ENCODE measurements around the gene ADD1. TPM values are rescaled to one million over a fixed set of nuclear protein-coding genes. Genes with fewer than 3 reads are reported as not detected.

Gene ADD1
- polyA plus RNA-seq, 1 donor (not counting 4 experiments of a cell fraction or from before 2014, with no cell fraction given) = 109 TPM

DNA sequence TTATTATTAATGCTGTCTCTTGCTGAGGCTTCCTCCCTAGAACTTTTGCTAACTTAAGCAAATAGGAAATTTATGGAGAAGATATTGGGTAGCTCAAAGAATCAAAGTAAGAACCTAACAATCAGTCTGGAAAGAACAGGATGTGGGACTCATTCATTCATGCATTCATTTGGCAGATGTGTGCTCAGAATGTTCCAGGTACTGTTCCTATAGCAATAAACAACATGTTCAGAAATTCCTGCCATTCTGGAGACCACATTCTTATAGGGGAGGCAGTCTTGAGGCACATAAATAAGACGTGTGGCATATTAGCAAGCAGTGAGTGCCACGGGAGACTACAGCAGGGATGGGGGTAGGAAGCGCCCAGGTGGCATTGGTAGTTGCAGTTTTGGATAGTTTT is 124.7 kb downstream of the ADD1 start:
- no peak for FAIRE-seq
- Histone ChIP-seq H3K9me1 (ENCODE audit: control insufficient read depth, extremely low read depth, insufficient read depth, low read length) (no peaks in the 10 kb centered on the region), H3K9ac (ENCODE audit: control insufficient read depth, extremely low read depth, insufficient read depth, low read length) (no peak overlapping the region), H2AFZ (ENCODE audit: control insufficient read depth, low read length) (no peak overlapping the region), H3K4me2 (ENCODE audit: control insufficient read depth, extremely low read depth, insufficient read depth, low read depth, low read length) (no peak overlapping the region), H3K27ac (ENCODE audit: control insufficient read depth, insufficient read depth, low read length) (no peak overlapping the region), H3K27me3 (ENCODE audit: control insufficient read depth, extremely low read depth, insufficient read depth, low read length) (no peaks in the 10 kb centered on the region), H4K20me1 (ENCODE audit: control insufficient read depth, extremely low read depth, insufficient read depth, low read length) (no peaks in the 10 kb centered on the region), H3K4me1 (ENCODE audit: control insufficient read depth, extremely low read depth, insufficient read depth, low read length) (peaks cover 5% of the 10 kb centered on the region), H3K79me2 (ENCODE audit: control insufficient read depth, insufficient read depth, low read length) (peaks cover 6% of the 10 kb centered on the region), H3K4me3 (ENCODE audit: control insufficient read depth in 2 of 3, extremely low read depth in 1 of 3, insufficient read depth in 2 of 3, low read depth in 1 of 3, low read length in 3 of 3) (no peak overlapping the region), H3K36me3 (ENCODE audit: control insufficient read depth in 2 of 2, extremely low read depth in 1 of 2, insufficient read depth in 2 of 2, low read length in 2 of 2) (no peaks in the 10 kb centered on the region), H3K9me3 (ENCODE audit: control insufficient read depth, low read depth, low read length) (no peaks in the 10 kb centered on the region)
- TF ChIP-seq, protein P1, sequence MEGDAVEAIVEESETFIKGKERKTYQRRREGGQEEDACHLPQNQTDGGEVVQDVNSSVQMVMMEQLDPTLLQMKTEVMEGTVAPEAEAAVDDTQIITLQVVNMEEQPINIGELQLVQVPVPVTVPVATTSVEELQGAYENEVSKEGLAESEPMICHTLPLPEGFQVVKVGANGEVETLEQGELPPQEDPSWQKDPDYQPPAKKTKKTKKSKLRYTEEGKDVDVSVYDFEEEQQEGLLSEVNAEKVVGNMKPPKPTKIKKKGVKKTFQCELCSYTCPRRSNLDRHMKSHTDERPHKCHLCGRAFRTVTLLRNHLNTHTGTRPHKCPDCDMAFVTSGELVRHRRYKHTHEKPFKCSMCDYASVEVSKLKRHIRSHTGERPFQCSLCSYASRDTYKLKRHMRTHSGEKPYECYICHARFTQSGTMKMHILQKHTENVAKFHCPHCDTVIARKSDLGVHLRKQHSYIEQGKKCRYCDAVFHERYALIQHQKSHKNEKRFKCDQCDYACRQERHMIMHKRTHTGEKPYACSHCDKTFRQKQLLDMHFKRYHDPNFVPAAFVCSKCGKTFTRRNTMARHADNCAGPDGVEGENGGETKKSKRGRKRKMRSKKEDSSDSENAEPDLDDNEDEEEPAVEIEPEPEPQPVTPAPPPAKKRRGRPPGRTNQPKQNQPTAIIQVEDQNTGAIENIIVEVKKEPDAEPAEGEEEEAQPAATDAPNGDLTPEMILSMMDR (optimal IDR thresholded peaks at IDR 0.05 in 1 of 3, IDR thresholded peaks at IDR 0.05 in 1 of 3, conservative IDR thresholded peaks at IDR 0.05 in 1 of 3; ENCODE audit: extremely low read depth in 1 of 3, insufficient read depth in 2 of 3, low read length in 3 of 3) = no peak
- no peak for TF ChIP-seq EZH2 (IDR thresholded peaks at IDR 0.05; ENCODE audit: low read length)
- DNase-seq (ENCODE audit: low read depth, low spot score) = no peak
- dilution Hi-C loops (cut with MboI; ENCODE audit: extremely low pct_ligation_motif_present, low sequenced_read_pairs) = no loop called here

DNA sequence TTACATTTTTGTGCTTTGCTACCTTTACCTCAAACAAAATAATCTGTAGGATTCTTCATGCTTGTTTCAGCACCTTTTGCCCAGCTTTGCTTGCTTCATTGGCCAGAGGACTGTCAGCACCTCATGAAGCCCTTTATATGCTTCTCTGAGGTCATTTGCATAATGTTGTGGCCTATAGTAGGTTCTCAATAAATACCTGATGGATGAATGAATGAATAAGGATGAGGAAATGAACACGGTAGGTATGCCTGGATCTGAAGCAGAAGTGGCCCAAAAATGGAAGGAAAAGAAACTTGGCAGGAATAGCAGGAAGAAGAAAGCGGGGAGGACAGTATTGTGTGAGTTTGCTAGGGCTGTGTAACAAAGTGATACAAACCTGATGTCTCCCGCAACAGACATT is 127.6 kb downstream of the ADD1 start:
- H3K9ac ChIP-seq (ENCODE audit: control insufficient read depth, extremely low read depth, insufficient read depth, low read length) = no peak overlapping the region
- DNase-seq (ENCODE audit: low read depth, low spot score) = no peak
- no peak overlapping the region for H3K27ac ChIP-seq (ENCODE audit: control insufficient read depth, insufficient read depth, low read length)
- dilution Hi-C loops (cut with MboI; ENCODE audit: extremely low pct_ligation_motif_present, low sequenced_read_pairs) = no loop called here
- no peaks in the 10 kb centered on the region for H3K36me3 ChIP-seq (ENCODE audit: control insufficient read depth in 2 of 2, extremely low read depth in 1 of 2, insufficient read depth in 2 of 2, low read length in 2 of 2)
- H3K4me2 ChIP-seq (ENCODE audit: control insufficient read depth, extremely low read depth, insufficient read depth, low read depth, low read length) = no peak overlapping the region
- FAIRE-seq = no peak
- H3K27me3 ChIP-seq (ENCODE audit: control insufficient read depth, extremely low read depth, insufficient read depth, low read length) = no peaks in the 10 kb centered on the region
- H3K9me3 ChIP-seq (ENCODE audit: control insufficient read depth, low read depth, low read length) = no peaks in the 10 kb centered on the region
- H3K79me2 ChIP-seq (ENCODE audit: control insufficient read depth, insufficient read depth, low read length) = no peaks in the 10 kb centered on the region
- H2AFZ ChIP-seq (ENCODE audit: control insufficient read depth, low read length) = no peak overlapping the region
- H4K20me1 ChIP-seq (ENCODE audit: control insufficient read depth, extremely low read depth, insufficient read depth, low read length) = no peaks in the 10 kb centered on the region
- H3K9me1 ChIP-seq (ENCODE audit: control insufficient read depth, extremely low read depth, insufficient read depth, low read length) = no peaks in the 10 kb centered on the region
- H3K4me3 ChIP-seq (ENCODE audit: control insufficient read depth in 2 of 3, extremely low read depth in 1 of 3, insufficient read depth in 2 of 3, low read depth in 1 of 3, low read length in 3 of 3) = no peak overlapping the region
- no peaks in the 10 kb centered on the region for H3K4me1 ChIP-seq (ENCODE audit: control insufficient read depth, extremely low read depth, insufficient read depth, low read length)
- TF ChIP-seq, protein P1 (optimal IDR thresholded peaks at IDR 0.05 in 1 of 3, IDR thresholded peaks at IDR 0.05 in 1 of 3, conservative IDR thresholded peaks at IDR 0.05 in 1 of 3; ENCODE audit: extremely low read depth in 1 of 3, insufficient read depth in 2 of 3, low read length in 3 of 3) = no peak
- no peak for TF ChIP-seq EZH2 (IDR thresholded peaks at IDR 0.05; ENCODE audit: low read length)
